ENCODE measurements around the gene GPX3. TPM values are rescaled to one million over a fixed set of nuclear protein-coding genes. Genes with fewer than 3 reads are reported as not detected.
A peak's percentile ranks its signal among the peaks of the same experiment; 100 is the strongest.

GPX3 gene
- total RNA-seq, 6 donors from 2014 or later: 876 to 1,536 (median 1,027) TPM

DNA sequence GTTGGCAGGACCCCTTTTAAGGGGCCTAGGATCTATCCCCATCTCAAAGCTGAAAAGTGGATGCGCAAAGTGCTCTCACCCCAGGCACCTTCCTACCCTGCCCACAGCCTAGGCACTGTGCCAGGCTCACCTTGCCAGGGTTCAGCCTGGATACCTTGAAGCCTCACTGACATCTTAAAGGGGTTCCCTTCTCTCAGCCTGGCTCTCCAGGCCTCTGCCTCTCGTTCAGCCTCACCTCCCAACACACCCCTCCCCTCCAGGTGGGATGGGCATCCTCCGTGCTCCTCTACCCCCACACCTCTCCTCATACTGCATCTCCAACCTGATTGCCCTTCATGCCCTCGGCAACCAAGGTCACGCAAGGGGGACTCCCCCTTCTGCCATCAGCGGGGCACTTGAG, 34.9 kb downstream of the GPX3 start:
- Histone ChIP-seq H3K4me3 (no peak overlapping the region), H3K27ac (peak overlapping the region in 2 of 4 donors; percentile 26 to 36), H3K4me1 (peaks cover 30 to 40% (median 35%) of the 10 kb centered on the region in 4 donors), H3K9me3 (no peaks in the 10 kb centered on the region), H3K27me3 (no peaks in the 10 kb centered on the region), H3K36me3 (peaks cover 16 to 90% (median 53%) of the 10 kb centered on the region in 4 donors)
- no peak for DNase-seq
- TF ChIP-seq POLR2AphosphoS5 (IDR thresholded peaks at IDR 0.05) (no peak), POLR2A (IDR thresholded peaks at IDR 0.05) (no peak), EP300 (IDR thresholded peaks at IDR 0.05) (no peak)
- TF ChIP-seq, protein P1, sequence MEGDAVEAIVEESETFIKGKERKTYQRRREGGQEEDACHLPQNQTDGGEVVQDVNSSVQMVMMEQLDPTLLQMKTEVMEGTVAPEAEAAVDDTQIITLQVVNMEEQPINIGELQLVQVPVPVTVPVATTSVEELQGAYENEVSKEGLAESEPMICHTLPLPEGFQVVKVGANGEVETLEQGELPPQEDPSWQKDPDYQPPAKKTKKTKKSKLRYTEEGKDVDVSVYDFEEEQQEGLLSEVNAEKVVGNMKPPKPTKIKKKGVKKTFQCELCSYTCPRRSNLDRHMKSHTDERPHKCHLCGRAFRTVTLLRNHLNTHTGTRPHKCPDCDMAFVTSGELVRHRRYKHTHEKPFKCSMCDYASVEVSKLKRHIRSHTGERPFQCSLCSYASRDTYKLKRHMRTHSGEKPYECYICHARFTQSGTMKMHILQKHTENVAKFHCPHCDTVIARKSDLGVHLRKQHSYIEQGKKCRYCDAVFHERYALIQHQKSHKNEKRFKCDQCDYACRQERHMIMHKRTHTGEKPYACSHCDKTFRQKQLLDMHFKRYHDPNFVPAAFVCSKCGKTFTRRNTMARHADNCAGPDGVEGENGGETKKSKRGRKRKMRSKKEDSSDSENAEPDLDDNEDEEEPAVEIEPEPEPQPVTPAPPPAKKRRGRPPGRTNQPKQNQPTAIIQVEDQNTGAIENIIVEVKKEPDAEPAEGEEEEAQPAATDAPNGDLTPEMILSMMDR (IDR thresholded peaks at IDR 0.05): no peak
- WGBS, 2 donors: 76 to 86% methylated on average over 5 to 6 of the region's 6 CpGs
- ATAC-seq (ENCODE audit: low FRiP score in 2 of 2): no peak

DNA sequence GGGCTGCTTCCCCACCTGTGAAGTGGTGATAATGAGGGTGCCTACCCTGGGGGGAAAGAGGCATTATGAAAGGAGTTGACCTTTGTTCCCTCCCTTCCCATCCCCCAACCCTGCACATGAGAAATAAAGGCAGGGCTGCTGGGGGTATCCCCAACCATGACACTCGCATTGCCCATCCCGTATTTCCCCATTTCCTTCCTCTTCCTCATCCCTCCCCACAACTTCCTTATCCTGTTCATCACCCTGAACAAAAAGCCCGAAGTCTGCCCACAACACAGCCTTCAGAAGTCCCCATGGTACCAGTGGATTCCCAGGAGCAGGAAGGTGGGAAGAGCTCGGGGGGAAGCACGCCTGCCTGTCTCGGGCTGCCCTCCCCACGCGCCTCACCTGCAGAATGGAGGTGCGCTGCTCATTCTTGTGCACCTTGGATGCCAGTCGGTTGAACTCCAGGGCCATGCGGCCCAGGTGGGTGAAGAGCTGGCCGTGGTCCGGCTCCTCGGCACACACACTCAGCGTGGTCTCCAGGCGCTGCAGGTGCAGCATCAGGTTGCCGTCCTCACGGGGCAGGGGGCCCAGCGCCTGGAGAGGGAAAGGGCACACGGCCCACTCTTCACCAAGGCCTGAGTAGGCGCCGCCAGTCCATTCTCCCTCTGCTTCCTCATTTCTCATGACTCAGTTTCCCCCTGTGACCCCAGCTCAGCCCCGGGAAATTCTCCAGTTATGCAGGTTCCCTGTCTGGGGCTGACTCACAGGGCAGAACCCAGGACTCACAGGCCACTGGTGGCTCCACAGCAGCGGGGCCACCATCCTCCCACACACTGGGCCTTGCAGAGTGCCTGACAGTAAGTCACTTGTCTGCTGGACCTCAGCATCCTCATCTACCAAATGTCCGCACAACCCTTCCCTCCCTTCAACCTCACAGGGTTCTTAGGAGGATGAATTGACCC, 36.3 kb downstream of the GPX3 start:
- peaks cover 16 to 88% (median 48%) of the 10 kb centered on the region in 4 donors for H3K36me3 ChIP-seq

DNA sequence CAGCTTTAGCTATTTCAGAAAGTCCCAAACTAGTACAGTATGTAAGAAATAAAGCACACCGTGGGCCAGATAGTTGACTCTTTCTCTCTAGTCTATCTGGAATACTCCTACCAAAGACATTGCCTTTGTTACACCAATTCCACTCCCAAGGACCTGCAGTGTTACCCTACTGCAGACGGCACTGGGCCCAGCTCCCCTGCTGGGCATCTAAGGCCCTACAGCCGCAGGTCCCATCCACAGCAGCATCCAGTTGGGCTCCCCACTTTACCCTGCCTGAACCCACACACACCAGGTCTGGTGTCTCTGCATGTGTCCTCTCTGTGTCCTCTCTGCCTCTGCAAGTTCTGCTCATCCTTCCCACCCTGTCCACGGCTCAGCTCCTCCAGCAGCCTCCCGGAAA, 37.9 kb downstream of the GPX3 start:
- H3K4me3 ChIP-seq: no peak overlapping the region
- no peaks in the 10 kb centered on the region for H3K9me3 ChIP-seq
- ATAC-seq (ENCODE audit: low FRiP score in 2 of 2) (no peak), DNase-seq (no peak)
- H3K4me1 ChIP-seq: peaks cover 40 to 52% (median 49%) of the 10 kb centered on the region in 4 donors
- 69 to 93% methylated on average over 5 of the region's 5 CpGs for WGBS, 2 donors
- H3K27ac ChIP-seq: peak overlapping the region; percentile 6 to 84 (median 80)
- no peak for TF ChIP-seq POLR2A (IDR thresholded peaks at IDR 0.05)
- TF ChIP-seq, protein P1 (IDR thresholded peaks at IDR 0.05): peak in 1 of 6 experiments; percentile 21
- H3K27me3 ChIP-seq: no peaks in the 10 kb centered on the region
- peaks cover 18 to 97% (median 58%) of the 10 kb centered on the region in 4 donors for H3K36me3 ChIP-seq

More for the DNA sequence above, 36.3 kb downstream of the GPX3 start:
- ATAC-seq (ENCODE audit: low FRiP score in 2 of 2) (no peak), DNase-seq (no peak)
- peak overlapping the region in 2 of 4 donors; percentile 50 to 76 for H3K27ac ChIP-seq
- H3K4me1 ChIP-seq: peaks cover 40 to 48% (median 43%) of the 10 kb centered on the region in 4 donors
- H3K4me3 ChIP-seq: no peak overlapping the region
- H3K9me3 ChIP-seq: no peaks in the 10 kb centered on the region
- 89 to 91% methylated on average over 19 to 24 of the region's 25 CpGs for WGBS, 2 donors
- H3K27me3 ChIP-seq: no peaks in the 10 kb centered on the region
- TF ChIP-seq EP300 (IDR thresholded peaks at IDR 0.05) (no peak), POLR2A (IDR thresholded peaks at IDR 0.05) (no peak), POLR2AphosphoS5 (IDR thresholded peaks at IDR 0.05) (no peak)
- TF ChIP-seq, protein P1 (IDR thresholded peaks at IDR 0.05): no peak

DNA sequence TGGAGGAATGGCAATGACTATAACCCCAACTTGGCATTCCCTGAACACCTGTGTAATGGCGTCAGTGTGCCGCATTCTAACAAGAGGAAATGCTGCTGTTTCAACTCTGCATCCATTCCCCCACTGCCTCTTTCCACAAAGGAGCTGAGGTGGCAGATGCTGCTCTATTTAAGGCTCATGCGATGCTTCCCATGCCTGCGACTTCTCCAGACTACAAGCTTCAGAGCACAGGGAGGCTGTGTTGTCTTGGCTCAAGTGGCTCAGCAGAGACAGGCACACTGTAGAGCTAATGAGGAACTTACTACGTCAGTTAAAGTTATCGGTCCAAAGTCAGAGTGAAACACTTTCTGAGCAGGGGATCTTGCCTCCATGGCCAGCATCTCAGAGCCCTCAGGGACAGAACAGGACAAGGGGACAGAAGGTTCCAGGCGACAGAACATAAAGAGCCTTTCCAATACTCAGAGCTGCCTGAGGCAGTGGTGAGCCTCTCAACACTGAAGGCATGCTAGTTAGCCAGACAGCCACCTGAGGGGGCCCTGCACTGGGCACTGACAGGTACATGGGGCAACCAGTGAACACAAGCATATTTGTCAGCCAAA, 38.6 kb downstream of the GPX3 start:
- Histone ChIP-seq H3K4me1 (peaks cover 47 to 59% (median 56%) of the 10 kb centered on the region in 4 donors), H3K9me3 (no peaks in the 10 kb centered on the region), H3K27me3 (no peaks in the 10 kb centered on the region), H3K36me3 (peaks cover 18 to 90% (median 54%) of the 10 kb centered on the region in 4 donors), H3K4me3 (no peak overlapping the region), H3K27ac (peak overlapping the region; percentile 76 to 84 (median 80))
- TF ChIP-seq POLR2AphosphoS5 (IDR thresholded peaks at IDR 0.05) (no peak), POLR2A (IDR thresholded peaks at IDR 0.05) (no peak), EP300 (IDR thresholded peaks at IDR 0.05) (no peak)
- TF ChIP-seq, protein P1 (IDR thresholded peaks at IDR 0.05): no peak
- peak in 1 of 2 donors; percentile 28 for ATAC-seq (ENCODE audit: low FRiP score in 2 of 2)
- DNase-seq: no peak
- WGBS, 2 donors: 80 to 83% methylated on average over 6 to 7 of the region's 7 CpGs

All from upper lobe of left lung (tissue), 6 donors.